Measurements from ENCODE around the gene LKAAEAR1. TPM values are rescaled to one million over a fixed set of nuclear protein-coding genes. Genes with fewer than 3 reads are reported as not detected.

The LKAAEAR1 gene
- 1 to 10 TPM in 1 of 4 donors, not detected in 3; 1.5 TPM for total RNA-seq
- under 1 TPM in 1 of 3 donors, not detected in 2; 0.19 TPM for polyA plus RNA-seq

GRCh38 chr20:64083804-64084684 is at the start of gene LKAAEAR1:
Gene LKAAEAR1 (minus strand): TSS chr20:64084398. CDS start chr20:64084219, 179 bp downstream.
- H3K36me3 ChIP-seq = no peaks in the 10 kb centered on the region
- peaks cover 14 to 38% (median 21%) of the 10 kb centered on the region in 3 donors for H3K27me3 ChIP-seq
- intact Hi-C loops (cut with DNase I) = loop anchor here (1.0 to 5.0 kb wide), 2 partner anchors 36 to 982 kb away; no protein-coding TSS in a partner anchor
- 2% methylated on average over 86 of the region's 86 CpGs for WGBS, 2 donors
- no peak for TF ChIP-seq CTCF (IDR thresholded peaks at IDR 0.05)
- no peak for TF ChIP-seq EP300 (IDR thresholded peaks at IDR 0.05)
- TF ChIP-seq POLR2AphosphoS5 (IDR thresholded peaks at IDR 0.05) = no peak
- TF ChIP-seq POLR2A (IDR thresholded peaks at IDR 0.05) = no peak
- no peak for DNase-seq
- H3K27ac ChIP-seq = no peak within 1 kb of the TSS
- peak within 1 kb of the TSS; percentile 16 to 62 (median 46) for H3K4me3 ChIP-seq
- peaks cover 0 to 26% (median 22%) of the 10 kb centered on the region in 4 donors for H3K4me1 ChIP-seq
- no peaks in the 10 kb centered on the region for H3K9me3 ChIP-seq

DNA sequence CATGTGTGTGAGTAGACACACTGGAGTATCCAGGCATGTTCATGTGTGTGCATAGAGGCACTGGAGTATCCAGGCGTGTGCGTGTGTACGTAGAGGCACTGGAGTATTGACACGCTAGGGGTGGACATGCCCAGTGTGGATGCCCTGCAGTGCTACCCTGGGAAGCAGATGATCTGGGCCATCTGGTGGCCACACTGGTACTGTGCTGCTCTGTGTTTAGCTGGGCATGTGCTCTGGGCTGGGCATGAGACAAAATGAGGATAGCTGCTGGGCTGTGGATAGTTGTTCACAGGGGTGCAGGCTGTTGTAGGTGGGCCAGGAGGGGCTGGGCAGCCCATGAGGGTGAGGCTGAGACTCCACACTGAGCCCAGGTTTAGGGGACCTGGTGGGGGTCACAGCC is 47.2 kb upstream of the LKAAEAR1 start:
- H3K27ac ChIP-seq = no peak overlapping the region
- H3K36me3 ChIP-seq = no peaks in the 10 kb centered on the region
- 39 to 75% methylated on average over 4 of the region's 4 CpGs for WGBS, 2 donors
- intact Hi-C loops (cut with DNase I) = no loop called here
- H3K4me1 ChIP-seq = no peaks in the 10 kb centered on the region
- peak; percentile 39 for DNase-seq
- TF ChIP-seq EP300 (IDR thresholded peaks at IDR 0.05) (no peak), POLR2A (IDR thresholded peaks at IDR 0.05) (no peak), CTCF (IDR thresholded peaks at IDR 0.05) (no peak), POLR2AphosphoS5 (IDR thresholded peaks at IDR 0.05) (no peak)
- H3K4me3 ChIP-seq = no peak overlapping the region
- peaks cover 0 to 30% (median 6%) of the 10 kb centered on the region in 3 donors for H3K27me3 ChIP-seq
- H3K9me3 ChIP-seq = no peaks in the 10 kb centered on the region

DNA sequence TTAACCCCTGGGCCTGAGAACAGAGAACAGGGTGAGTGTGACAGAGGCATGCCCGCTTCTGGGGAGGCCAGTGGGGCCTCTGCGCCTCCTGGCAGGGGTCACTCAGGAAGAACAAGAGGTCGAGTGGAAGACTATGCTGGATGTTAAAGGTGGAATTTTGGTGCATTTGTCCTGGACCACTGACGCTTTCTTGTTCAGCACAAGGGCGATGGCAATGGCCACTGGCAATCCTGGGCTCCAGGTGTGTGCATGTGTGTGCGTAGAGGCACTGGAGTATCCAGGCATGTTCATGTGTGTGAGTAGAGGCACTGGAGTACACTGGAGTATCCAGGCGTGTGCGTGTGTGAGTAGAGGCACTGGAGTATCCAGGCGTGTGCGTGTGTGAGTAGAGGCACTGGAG is 46.7 kb upstream of the LKAAEAR1 start:
- Histone ChIP-seq H3K4me3 (no peak overlapping the region), H3K9me3 (no peaks in the 10 kb centered on the region), H3K27me3 (peaks cover 0 to 30% (median 6%) of the 10 kb centered on the region in 3 donors), H3K4me1 (no peaks in the 10 kb centered on the region), H3K36me3 (no peaks in the 10 kb centered on the region), H3K27ac (no peak overlapping the region)
- peak; percentile 14 for DNase-seq
- TF ChIP-seq POLR2A (IDR thresholded peaks at IDR 0.05) (no peak), CTCF (IDR thresholded peaks at IDR 0.05) (no peak), EP300 (IDR thresholded peaks at IDR 0.05) (no peak), POLR2AphosphoS5 (IDR thresholded peaks at IDR 0.05) (no peak)
- WGBS, 2 donors = 81 to 87% methylated on average over 10 of the region's 10 CpGs
- intact Hi-C loops (cut with DNase I) = no loop called here

- Histone ChIP-seq H3K27ac (no peak overlapping the region), H3K4me3 (no peak overlapping the region), H3K9me3 (no peaks in the 10 kb centered on the region), H3K36me3 (no peaks in the 10 kb centered on the region), H3K27me3 (peaks cover 0 to 31% (median 6%) of the 10 kb centered on the region in 3 donors), H3K4me1 (no peaks in the 10 kb centered on the region)
- intact Hi-C loops (cut with DNase I) = no loop called here
- peak; percentile 19 for DNase-seq
- WGBS, 2 donors = 65 to 69% methylated on average over 5 of the region's 5 CpGs
- no peak for TF ChIP-seq CTCF (IDR thresholded peaks at IDR 0.05)
- no peak for TF ChIP-seq EP300 (IDR thresholded peaks at IDR 0.05)
- TF ChIP-seq POLR2A (IDR thresholded peaks at IDR 0.05) = no peak
- no peak for TF ChIP-seq POLR2AphosphoS5 (IDR thresholded peaks at IDR 0.05)
Measured at GRCh38 chr20:64130271-64130670, 46.1 kb upstream of the LKAAEAR1 start.
